ENCODE results near the gene LARP4B. TPM values are rescaled to one million over a fixed set of nuclear protein-coding genes. Genes with fewer than 3 reads are reported as not detected.

Gene LARP4B
- total and polyA plus RNA-seq, 2 of the 13 experiments (the other 11 are each of a cell fraction or from before 2014, with no cell fraction given), result 19.5 to 30.2 TPM

- FAIRE-seq, result no peak
- H3K36me3 ChIP-seq (replicated peaks in 1 of 2; ENCODE audit: control insufficient read depth in 1 of 2, insufficient read depth in 2 of 2, low read length in 2 of 2), result peaks cover 41 to 88% of the 10 kb centered on the region in 2 experiments
- no TSS peak for BruUV-seq (replicated peaks)
Measured at GRCh38 chr10:817371-817770, 114.1 kb downstream of the LARP4B start.

More at GRCh38 chr10:817371-817770, 114.1 kb downstream of the LARP4B start:
- H3K4me2 ChIP-seq (ENCODE audit: low read depth, low read length), result no peak overlapping the region
- TF ChIP-seq, protein P1, sequence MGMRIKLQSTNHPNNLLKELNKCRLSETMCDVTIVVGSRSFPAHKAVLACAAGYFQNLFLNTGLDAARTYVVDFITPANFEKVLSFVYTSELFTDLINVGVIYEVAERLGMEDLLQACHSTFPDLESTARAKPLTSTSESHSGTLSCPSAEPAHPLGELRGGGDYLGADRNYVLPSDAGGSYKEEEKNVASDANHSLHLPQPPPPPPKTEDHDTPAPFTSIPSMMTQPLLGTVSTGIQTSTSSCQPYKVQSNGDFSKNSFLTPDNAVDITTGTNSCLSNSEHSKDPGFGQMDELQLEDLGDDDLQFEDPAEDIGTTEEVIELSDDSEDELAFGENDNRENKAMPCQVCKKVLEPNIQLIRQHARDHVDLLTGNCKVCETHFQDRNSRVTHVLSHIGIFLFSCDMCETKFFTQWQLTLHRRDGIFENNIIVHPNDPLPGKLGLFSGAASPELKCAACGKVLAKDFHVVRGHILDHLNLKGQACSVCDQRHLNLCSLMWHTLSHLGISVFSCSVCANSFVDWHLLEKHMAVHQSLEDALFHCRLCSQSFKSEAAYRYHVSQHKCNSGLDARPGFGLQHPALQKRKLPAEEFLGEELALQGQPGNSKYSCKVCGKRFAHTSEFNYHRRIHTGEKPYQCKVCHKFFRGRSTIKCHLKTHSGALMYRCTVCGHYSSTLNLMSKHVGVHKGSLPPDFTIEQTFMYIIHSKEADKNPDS (CRISPR knock-in tag; IDR thresholded peaks at IDR 0.05), result no peak
- no peak for TF ChIP-seq ZUFSP (CRISPR knock-in tag; IDR thresholded peaks at IDR 0.05; ENCODE audit: borderline replicate concordance)
- TF ChIP-seq ZNF329 (CRISPR knock-in tag; IDR thresholded peaks at IDR 0.05; ENCODE audit: low read depth), result no peak
- TF ChIP-seq ZBTB38 (CRISPR knock-in tag; IDR thresholded peaks at IDR 0.05), result no peak
- TF ChIP-seq, protein P2, sequence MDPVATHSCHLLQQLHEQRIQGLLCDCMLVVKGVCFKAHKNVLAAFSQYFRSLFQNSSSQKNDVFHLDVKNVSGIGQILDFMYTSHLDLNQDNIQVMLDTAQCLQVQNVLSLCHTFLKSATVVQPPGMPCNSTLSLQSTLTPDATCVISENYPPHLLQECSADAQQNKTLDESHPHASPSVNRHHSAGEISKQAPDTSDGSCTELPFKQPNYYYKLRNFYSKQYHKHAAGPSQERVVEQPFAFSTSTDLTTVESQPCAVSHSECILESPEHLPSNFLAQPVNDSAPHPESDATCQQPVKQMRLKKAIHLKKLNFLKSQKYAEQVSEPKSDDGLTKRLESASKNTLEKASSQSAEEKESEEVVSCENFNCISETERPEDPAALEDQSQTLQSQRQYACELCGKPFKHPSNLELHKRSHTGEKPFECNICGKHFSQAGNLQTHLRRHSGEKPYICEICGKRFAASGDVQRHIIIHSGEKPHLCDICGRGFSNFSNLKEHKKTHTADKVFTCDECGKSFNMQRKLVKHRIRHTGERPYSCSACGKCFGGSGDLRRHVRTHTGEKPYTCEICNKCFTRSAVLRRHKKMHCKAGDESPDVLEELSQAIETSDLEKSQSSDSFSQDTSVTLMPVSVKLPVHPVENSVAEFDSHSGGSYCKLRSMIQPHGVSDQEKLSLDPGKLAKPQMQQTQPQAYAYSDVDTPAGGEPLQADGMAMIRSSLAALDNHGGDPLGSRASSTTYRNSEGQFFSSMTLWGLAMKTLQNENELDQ (CRISPR knock-in tag; IDR thresholded peaks at IDR 0.05; ENCODE audit: borderline replicate concordance), result no peak
- TF ChIP-seq, protein P3, sequence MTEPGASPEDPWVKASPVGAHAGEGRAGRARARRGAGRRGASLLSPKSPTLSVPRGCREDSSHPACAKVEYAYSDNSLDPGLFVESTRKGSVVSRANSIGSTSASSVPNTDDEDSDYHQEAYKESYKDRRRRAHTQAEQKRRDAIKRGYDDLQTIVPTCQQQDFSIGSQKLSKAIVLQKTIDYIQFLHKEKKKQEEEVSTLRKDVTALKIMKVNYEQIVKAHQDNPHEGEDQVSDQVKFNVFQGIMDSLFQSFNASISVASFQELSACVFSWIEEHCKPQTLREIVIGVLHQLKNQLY (CRISPR knock-in tag; IDR thresholded peaks at IDR 0.05), result no peak
- no peak for TF ChIP-seq RFXANK (CRISPR knock-in tag; IDR thresholded peaks at IDR 0.05)
- TF ChIP-seq PHF20 (CRISPR knock-in tag; IDR thresholded peaks at IDR 0.05), result no peak
- TF ChIP-seq ZNF10 (CRISPR knock-in tag; IDR thresholded peaks at IDR 0.05; ENCODE audit: borderline replicate concordance, low read depth), result no peak
- TF ChIP-seq THAP8 (CRISPR knock-in tag; IDR thresholded peaks at IDR 0.05; ENCODE audit: borderline replicate concordance), result no peak
- TF ChIP-seq ZBTB7B (CRISPR knock-in tag; IDR thresholded peaks at IDR 0.05), result no peak
- TF ChIP-seq PHB2 (IDR thresholded peaks at IDR 0.05; ENCODE audit: partially characterized antibody), result no peak
- in situ Hi-C loops (cut with HindIII; ENCODE audit: extremely low pct_ligation_motif_present, low pct_unique_long_range_greater_than_20kb) (no loop called here), intact Hi-C loops (cut with micrococcal nuclease; ENCODE audit: unreplicated experiment) (no loop called here)
- H3K4me3 ChIP-seq (replicated peaks in 1 of 3; ENCODE audit: insufficient read depth in 1 of 3, low read depth in 2 of 3, low read length in 3 of 3), result no peak overlapping the region
- ATAC-seq (no peak), DNase-seq (ENCODE audit: low spot score) (no peak)
- ChIA-PET POLR2A (interaction anchor here (1.1 kb wide), 1 partner anchor 232 kb away, joined by 3 read pairs; no protein-coding TSS in a partner anchor), CTCF (ENCODE audit: low intra/inter-chr PET ratio, low total read pairs) (no interaction called here)
- H4K20me1 ChIP-seq (ENCODE audit: insufficient read depth, low read length), result no peaks in the 10 kb centered on the region
- no peaks in the 10 kb centered on the region for H3K9me3 ChIP-seq (ENCODE audit: low read length)
- H3K4me1 ChIP-seq (ENCODE audit: insufficient read depth, low read length), result no peaks in the 10 kb centered on the region
- no peaks in the 10 kb centered on the region for H3K79me2 ChIP-seq (ENCODE audit: insufficient read depth, low read length)
- no peaks in the 10 kb centered on the region for H3K27me3 ChIP-seq (ENCODE audit: control insufficient read depth in 1 of 2, insufficient read depth in 2 of 2, low read length in 2 of 2)
- H2AFZ ChIP-seq (ENCODE audit: low read length), result no peak overlapping the region
- no peak overlapping the region for H3K9ac ChIP-seq (ENCODE audit: insufficient read depth, low read depth, low read length)
- WGBS (ENCODE audit: low lambda C conversion rate), result 96% methylated on average over 6 of the region's 6 CpGs
- no peak overlapping the region for H3K27ac ChIP-seq (ENCODE audit: extremely low read length, insufficient read depth, low read length)
